Activated CD4-positive, CD25-positive, alpha-beta regulatory T cell treated with anti-CD3 and anti-CD28 coated beads, Interleukin-2, amount 50 U/mL, for 16 hours (primary cell): ENCODE results near the gene SMARCA2.

Experiments
- DNase-seq: peaks from one replicate; pipeline ENCODE4 v3.0.0-alpha.2; 2020; ENCODE audit warnings: low read depth, low spot score

Gene SMARCA2

GRCh38 chr9:2087500-2088313 is 72.6 kb downstream of the SMARCA2 start:
- DNase-seq, result no peak

DNA sequence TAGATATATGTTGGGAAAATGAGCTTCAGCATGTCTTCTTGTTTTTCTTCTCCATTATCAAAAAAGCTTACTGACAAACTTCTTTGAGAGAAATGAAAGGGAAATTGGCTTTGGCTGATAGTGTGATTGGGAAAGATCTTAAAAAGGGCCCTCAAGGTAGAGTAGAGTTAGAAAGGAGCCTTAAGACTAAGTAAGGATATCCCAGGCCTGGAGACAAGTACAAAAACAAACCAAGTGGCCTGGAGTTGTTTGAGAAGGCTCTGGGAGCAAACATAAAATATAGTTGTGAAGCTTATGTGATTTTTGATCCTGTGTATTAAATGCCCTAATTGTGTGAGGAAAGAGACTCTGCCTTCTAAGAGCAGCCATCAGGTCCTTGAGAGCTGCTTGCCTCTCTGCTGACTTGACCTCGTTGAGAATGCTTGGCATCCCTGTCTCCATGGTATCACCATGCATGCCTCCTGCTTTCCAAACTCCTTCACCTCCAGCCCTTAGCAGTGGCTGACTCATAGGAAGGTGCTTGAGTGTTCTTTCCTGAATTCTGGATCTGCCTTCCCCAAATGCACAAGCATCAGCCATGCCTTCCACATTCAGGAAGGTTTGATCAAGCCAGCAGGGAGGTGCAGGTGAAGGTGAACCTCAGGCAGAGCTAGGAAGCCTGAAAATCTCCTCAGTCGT is 78.9 kb downstream of the SMARCA2 start:
- no peak for DNase-seq

DNA sequence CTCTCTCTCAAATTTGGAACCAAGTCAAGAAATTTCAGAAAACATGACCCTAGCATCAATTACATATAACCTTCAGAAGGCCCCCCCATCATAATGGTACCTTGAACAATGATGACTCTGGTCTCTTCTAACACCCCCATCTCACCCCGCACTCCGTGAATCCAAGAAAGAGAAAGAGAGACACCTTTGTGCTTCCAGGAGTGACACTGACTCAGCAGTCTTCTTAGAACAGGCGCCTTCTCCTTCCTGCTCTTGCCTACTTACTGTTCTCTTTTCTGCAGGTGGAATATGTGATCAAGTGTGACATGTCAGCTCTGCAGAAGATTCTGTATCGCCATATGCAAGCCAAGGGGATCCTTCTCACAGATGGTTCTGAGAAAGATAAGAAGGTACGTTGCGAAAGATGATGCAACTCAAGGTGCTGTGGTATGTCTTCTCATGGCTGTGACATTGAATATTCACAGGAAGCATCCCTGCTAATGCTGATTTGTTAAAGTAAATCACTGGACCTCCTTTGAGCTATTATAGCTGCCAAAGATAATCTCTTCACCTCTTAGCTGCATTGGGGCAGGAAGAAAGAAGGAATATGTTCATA is 81.3 kb downstream of the SMARCA2 start:
- DNase-seq, result no peak

DNA sequence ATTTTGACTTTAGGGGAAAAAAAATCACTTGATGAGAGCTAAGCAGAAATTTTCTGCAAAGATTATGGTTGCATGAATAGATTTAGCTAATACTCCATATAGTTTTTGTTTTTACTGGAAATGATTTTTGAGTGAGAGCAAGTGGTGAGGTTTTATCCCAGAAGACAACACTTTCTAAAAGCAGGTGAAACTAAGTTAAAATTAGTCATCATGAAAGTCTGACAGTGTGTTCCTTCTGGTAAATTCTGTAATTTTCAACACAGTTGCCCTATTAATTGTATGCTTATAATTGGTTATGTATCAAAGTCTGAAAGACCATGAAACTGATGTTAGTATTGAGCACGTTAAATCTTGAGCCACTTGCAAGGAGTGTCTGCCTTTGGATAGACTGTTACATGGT is 91.5 kb downstream of the SMARCA2 start:
- DNase-seq, result no peak

- DNase-seq, result no peak
Observed at GRCh38 chr9:2107906-2108451, 92.8 kb downstream of the SMARCA2 start.

DNA sequence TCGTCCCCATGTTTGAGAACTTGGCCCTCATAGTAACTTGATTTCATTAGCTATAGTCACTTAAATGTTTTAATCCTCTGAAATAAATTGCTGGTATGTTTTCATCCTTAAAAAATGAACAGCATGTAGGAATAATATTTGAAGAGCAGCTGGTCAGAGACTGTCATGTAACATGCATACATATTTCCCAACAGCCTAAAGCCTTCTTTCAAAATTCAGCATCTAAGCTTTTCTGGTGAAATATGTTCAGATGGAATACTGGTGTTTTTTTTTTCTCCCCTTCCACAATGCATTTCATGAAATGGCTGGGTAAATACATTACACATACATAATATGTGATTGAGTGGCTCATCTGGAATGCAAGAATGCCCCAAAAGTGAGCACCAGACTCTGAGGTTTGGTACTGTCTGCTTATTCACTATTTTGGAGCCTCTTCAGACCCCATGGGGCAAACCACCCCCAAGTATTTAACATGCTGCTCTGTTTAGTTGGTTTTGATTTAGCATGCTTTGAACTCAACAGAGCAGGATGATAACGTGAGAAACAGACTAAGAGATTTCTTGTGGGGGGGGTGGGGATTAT is 94.0 kb downstream of the SMARCA2 start:
- no peak for DNase-seq

- DNase-seq, result no peak
Observed at GRCh38 chr9:2110036-2110435, 94.9 kb downstream of the SMARCA2 start.

GRCh38 chr9:2116073-2116472 is 100.9 kb downstream of the SMARCA2 start:
- DNase-seq, result no peak

DNA sequence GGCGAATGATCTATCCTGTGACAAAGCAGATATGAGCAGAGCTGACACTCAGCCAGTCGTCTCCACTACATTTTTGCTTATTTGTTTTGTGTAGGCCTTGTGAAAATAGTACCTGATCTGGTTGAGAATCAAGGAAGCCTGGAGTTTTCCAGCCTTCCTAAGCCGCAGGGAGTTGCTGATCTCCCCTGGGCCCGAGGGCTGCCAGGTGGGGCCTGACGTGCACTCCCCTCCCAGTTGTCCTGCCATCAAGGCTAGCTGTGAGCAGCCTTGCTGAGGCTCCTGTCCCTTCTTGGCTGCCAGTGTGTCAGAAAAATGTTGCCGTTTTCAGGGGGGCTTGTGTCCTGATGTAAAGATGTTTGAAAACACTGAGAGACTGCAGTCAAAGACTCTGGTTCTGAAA is 102.4 kb downstream of the SMARCA2 start:
- no peak for DNase-seq

GRCh38 chr9:2119566-2119965 is 104.4 kb downstream of the SMARCA2 start:
- DNase-seq, result no peak

- DNase-seq, result no peak
Observed at GRCh38 chr9:2120926-2121689, 106.0 kb downstream of the SMARCA2 start.

GRCh38 chr9:2122299-2122698 is 107.2 kb downstream of the SMARCA2 start:
- no peak for DNase-seq

- no peak for DNase-seq
Observed at GRCh38 chr9:2125906-2126305, 110.8 kb downstream of the SMARCA2 start.

DNA sequence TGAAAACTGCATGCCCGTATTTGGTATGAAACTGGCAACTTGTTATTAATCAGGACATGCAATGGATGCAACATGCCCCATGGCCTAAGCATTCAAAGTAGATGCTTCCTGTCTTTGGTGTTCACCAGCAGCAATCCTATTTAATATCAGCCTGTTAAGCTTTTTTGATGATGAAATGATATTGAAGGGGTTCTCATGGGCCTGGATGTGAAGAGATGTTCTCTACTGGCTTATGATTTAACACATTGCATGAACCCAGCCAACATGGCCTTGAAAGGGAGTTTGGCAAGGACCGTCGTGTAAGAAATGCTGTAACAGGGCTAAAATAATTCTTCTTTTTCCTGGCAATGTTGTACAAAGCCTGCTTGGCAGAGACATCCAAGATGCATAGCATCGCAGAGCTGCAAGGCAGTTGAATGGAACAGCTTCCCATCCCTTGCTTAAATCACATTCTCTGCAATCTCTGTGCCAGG is 111.2 kb downstream of the SMARCA2 start:
- no peak for DNase-seq

GRCh38 chr9:2127486-2127885 is 112.3 kb downstream of the SMARCA2 start:
- DNase-seq, result no peak

DNA sequence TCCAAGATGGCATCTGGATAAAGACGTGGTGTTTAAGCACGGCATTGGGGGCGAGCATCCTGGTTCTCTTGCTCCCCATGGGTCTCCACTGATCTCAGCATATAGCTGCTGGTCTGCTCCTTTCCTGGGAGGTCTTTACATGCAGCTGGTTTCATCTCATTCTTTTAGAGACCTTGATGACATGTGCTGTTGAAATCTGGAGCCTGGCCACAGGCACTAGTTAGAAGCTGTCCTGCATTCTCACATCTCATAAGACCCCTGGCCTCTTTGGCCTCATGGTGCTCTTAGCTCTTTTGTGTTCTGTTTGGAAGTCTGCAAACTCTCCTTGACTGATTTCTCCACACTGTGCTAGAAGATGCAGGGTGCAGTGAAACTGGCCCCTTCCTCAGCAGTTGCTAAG is 113.0 kb downstream of the SMARCA2 start:
- DNase-seq, result no peak

DNA sequence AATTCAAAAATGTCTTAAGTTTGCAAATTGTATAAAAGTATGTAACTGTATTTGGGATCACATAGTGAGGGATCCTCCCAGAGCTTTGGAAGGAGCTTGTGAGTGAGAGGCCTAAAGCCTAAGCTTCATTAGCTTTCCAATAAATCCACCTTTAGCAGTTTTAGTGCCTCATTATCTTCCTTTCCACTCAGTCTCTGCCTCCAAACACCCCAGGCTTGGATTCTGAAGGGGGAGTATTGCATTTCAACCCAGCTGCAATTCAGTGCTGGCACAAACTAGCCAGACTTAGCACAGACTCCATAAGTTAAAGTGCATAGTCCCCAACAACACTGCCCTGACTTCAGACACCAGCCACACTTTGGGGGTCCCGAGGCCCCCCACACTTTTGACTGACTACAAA is 113.5 kb downstream of the SMARCA2 start:
- no peak for DNase-seq

GRCh38 chr9:2130941-2131340 is 115.8 kb downstream of the SMARCA2 start:
- DNase-seq, result no peak

DNA sequence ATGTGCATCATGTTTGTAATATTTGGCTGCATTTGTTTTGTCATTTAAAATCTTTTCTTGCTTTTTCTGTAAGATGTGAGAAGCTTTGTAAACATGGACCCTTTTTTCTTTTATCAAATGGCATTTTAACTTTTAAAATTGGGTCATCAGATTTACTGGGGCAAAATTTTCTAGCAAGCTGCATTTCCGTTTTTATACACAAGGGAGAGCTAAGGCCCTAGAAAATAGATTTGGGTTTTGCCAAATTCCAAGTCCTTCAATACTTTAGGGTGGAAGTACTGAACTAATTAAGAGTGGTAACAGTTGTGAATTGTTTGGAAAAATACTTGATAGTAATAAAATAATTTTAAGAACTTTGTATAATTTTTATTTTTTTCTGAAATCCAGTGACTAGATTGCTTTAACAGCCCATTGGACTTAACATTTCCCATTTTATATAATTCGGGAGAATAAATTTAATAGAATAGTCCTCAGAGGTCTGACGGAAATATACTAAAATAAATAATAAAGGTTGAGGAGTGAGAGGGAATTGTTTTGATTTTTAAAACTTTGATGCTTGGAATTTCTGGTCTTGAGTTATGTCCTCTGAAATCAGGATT is 117.4 kb downstream of the SMARCA2 start:
- no peak for DNase-seq

DNA sequence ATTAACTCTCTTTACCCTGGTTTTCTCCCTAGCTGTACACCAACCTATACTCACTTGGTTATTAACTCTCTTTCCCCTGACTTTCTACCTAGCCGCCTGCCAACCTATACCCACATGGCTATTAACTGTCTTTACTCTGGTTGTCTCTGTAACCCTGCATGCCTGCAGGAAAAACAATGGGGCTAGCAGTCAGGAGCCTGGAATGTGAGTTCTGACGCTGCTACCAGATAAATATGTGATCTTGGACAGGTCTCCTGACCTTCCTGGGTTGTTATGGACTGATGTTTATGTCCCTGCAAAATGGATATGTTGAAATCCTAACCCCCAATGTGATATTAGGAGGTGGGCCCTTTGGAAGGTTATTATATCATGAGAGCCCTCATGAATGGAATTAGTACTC is 119.2 kb downstream of the SMARCA2 start:
- no peak for DNase-seq

DNA sequence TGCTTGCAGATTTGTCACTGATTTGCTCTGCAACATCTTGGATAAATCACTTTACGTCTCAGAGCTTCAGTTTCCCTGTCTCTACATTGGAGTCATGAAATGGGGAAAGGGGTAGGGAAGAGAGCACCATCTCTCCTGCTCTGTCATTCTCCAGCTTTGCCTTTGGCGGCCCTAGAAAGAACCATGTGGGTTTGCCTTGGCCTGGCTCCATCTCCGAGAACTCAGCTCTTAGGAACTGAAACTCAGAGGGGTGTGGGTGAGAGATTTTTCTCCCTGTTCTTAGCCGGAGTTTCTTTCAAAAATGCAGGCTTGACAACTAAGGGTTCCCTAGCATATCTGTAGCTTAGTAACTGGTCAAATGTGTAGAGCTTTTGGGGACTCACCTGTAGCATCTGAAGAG is 123.5 kb downstream of the SMARCA2 start:
- no peak for DNase-seq
